SK-N-SH (cell line): ENCODE data around the gene HHAT. TPM values are rescaled to one million over a fixed set of nuclear protein-coding genes. Genes with fewer than 3 reads are reported as not detected.

Experiments
- CTCF ChIA-PET: fragments of 300-600, 350-600 bp; formaldehyde crosslinking; extraction: SDS; loops from one replicate; lab custom pipeline; 2021; lab: Yijun Ruan, JAX
- POLR2A ChIA-PET: fragments of 350-600 bp; sonication (Branson Sonifier 250); formaldehyde crosslinking; extraction: SDS; loops from one replicate; lab custom pipeline; 2020; ENCODE audit warnings: antibody characterized with exemption, inconsistent platforms; lab: Yijun Ruan, JAX
- DNase-seq: peaks from one replicate; pipeline ENCODE4 v3.0.0; 2012
- H2AFZ ChIP-seq: fragments of 200-600 bp; sonication (generic); 2 replicates; pipeline ENCODE4 v1.8.1; 2016; ENCODE audit warnings: antibody characterized with exemption, mild to moderate bottlenecking, low read depth
- H3F3A ChIP-seq: fragments of 200-600 bp; sonication (generic); replicated peaks from 2 replicates; pipeline ENCODE3; 2016; ENCODE audit warnings: antibody characterized with exemption, mild to moderate bottlenecking; ENCODE audit not compliant: insufficient read depth
- H3K27ac ChIP-seq, 2 experiments: fragments of 200-500 bp in 1 of 2; fragments of 200-600 bp in 1 of 2; sonication (Bioruptor generic) in 1 of 2; sonication (generic), shearing (Covaris generic) in 1 of 2; 2 replicates each; pipeline versions ENCODE4 v1.5.1 to v1.6.1; 2014 to 2016; ENCODE audit warnings: low read depth in 2 of 2, inconsistent platforms in 1 of 2, low read length in 1 of 2, mild to moderate bottlenecking in 1 of 2, mixed read lengths in 1 of 2
- H3K27me3 ChIP-seq: fragments of 200-600 bp; sonication (generic), shearing (Covaris generic); 2 replicates; pipeline ENCODE4 v1.6.1; 2016; ENCODE audit warnings: mixed run types; ENCODE audit not compliant: insufficient read depth
- H3K36me3 ChIP-seq, 2 experiments: fragments of 200-500 bp in 1 of 2; fragments of 200-600 bp in 1 of 2; sonication (Bioruptor generic) in 1 of 2; sonication (generic) in 1 of 2; replicated peaks in 1 of 2; 2 replicates each; pipeline versions ENCODE3 to v1.5.1; 2014 to 2016; ENCODE audit warnings: low read length in 1 of 2, mild to moderate bottlenecking in 1 of 2; ENCODE audit not compliant: insufficient read depth in 2 of 2, control insufficient read depth in 1 of 2
- H3K4me1 ChIP-seq, 2 experiments: fragments of 200-500 bp in 1 of 2; fragments of 200-600 bp in 1 of 2; sonication (Bioruptor generic) in 1 of 2; sonication (generic), shearing (Covaris generic) in 1 of 2; 2 replicates each; pipeline versions ENCODE4 v1.5.1 to v1.6.1; 2014 to 2016; ENCODE audit warnings: low read depth in 1 of 2, low read length in 1 of 2, mixed run types in 1 of 2; ENCODE audit not compliant: insufficient read depth in 2 of 2, control insufficient read depth in 1 of 2
- H3K4me2 ChIP-seq: fragments of 200-600 bp; sonication (generic), shearing (Covaris generic); 2 replicates; pipeline ENCODE4 v1.6.1; 2017; ENCODE audit warnings: mixed run types
- H3K4me3 ChIP-seq, 2 experiments: fragments of 200-500 bp in 1 of 2; fragments of 200-600 bp in 1 of 2; sonication (Bioruptor generic) in 1 of 2; sonication (generic), shearing (Covaris generic) in 1 of 2; 2 replicates each; pipeline versions ENCODE4 v1.5.1 to v1.8.1; 2014 to 2016; ENCODE audit warnings: low read depth in 2 of 2, inconsistent platforms in 1 of 2, low read length in 1 of 2, mild to moderate bottlenecking in 1 of 2, mixed read lengths in 1 of 2, moderate library complexity in 1 of 2
- H3K79me2 ChIP-seq: fragments of 200-600 bp; sonication (generic); 2 replicates; pipeline ENCODE4 v1.8.1; 2017; ENCODE audit warnings: mild to moderate bottlenecking; ENCODE audit not compliant: insufficient read depth
- H3K9ac ChIP-seq: fragments of 200-600 bp; sonication (generic); 2 replicates; pipeline ENCODE4 v1.6.1; 2017; ENCODE audit warnings: mixed run types
- H3K9me2 ChIP-seq: fragments of 200-600 bp; sonication (generic); 2 replicates; pipeline ENCODE4 v1.6.1; 2017; ENCODE audit warnings: mixed run types
- H3K9me3 ChIP-seq: fragments of 200-600 bp; sonication (generic); 2 replicates; pipeline ENCODE4 v1.6.1; 2017; ENCODE audit warnings: mixed run types, mild to moderate bottlenecking, moderate library complexity
- H4K20me1 ChIP-seq: fragments of 200-600 bp; sonication (generic); 2 replicates; pipeline ENCODE4 v1.6.1; 2017; ENCODE audit warnings: mild to moderate bottlenecking, mixed run types; ENCODE audit not compliant: insufficient read depth
- CHD2 ChIP-seq: fragments of 150-350 bp; IDR thresholded peaks from 2 replicates; pipeline ENCODE4 v1.6.1; 2018; ENCODE audit warnings: low read length; ENCODE audit not compliant: partially characterized antibody
- CTCF ChIP-seq: fragments of 200-600 bp; sonication (generic); IDR thresholded peaks from 2 replicates; pipeline ENCODE4 v1.6.1; 2017; ENCODE audit warnings: antibody characterized with exemption, mild to moderate bottlenecking, moderate library complexity
- ELF1 ChIP-seq: IDR thresholded peaks from 2 replicates; pipeline ENCODE4 v1.4.0; 2012
- EP300 ChIP-seq, 2 experiments: IDR thresholded peaks; 2 replicates each; pipeline versions ENCODE4 v1.4.0 to v1.6.1; 2012; ENCODE audit warnings: borderline replicate concordance in 1 of 2, low read depth in 1 of 2, low read length in 1 of 2
- FOSL2 ChIP-seq: IDR thresholded peaks from 2 replicates; pipeline ENCODE4 v1.4.0; 2012; ENCODE audit warnings: low read depth, mild to moderate bottlenecking, moderate library complexity, borderline replicate concordance
- FOXM1 ChIP-seq: IDR thresholded peaks from 2 replicates; pipeline ENCODE4 v1.4.0; 2012; ENCODE audit warnings: low read depth, mild to moderate bottlenecking
- GABPA ChIP-seq: IDR thresholded peaks from 2 replicates; pipeline ENCODE4 v1.4.0; 2012; ENCODE audit warnings: low read depth, mild to moderate bottlenecking
- GATA2 ChIP-seq: sonication (generic); formaldehyde crosslinking; IDR thresholded peaks from 2 replicates; pipeline ENCODE4 v1.5.0; 2020; ENCODE audit warnings: mild to moderate bottlenecking, missing genetic modification reagents
- IRF3 ChIP-seq: fragments of 150-350 bp; IDR thresholded peaks from 2 replicates; pipeline ENCODE4 v1.6.1; 2016; ENCODE audit warnings: mild to moderate bottlenecking, low read depth, low read length
- MEF2A ChIP-seq: IDR thresholded peaks from 2 replicates; pipeline ENCODE4 v1.4.0; 2012; ENCODE audit warnings: low read depth, borderline replicate concordance
- RAD21 ChIP-seq: IDR thresholded peaks from 2 replicates; pipeline ENCODE4 v1.6.1; 2012; ENCODE audit warnings: mild to moderate bottlenecking, low read length
- REST ChIP-seq: IDR thresholded peaks from 2 replicates; pipeline ENCODE4 v1.6.1; 2012; ENCODE audit warnings: mild to moderate bottlenecking, low read depth, low read length, moderate library complexity
- RFX5 ChIP-seq: IDR thresholded peaks from 2 replicates; pipeline ENCODE4 v1.6.1; 2012; ENCODE audit warnings: mild to moderate bottlenecking, improper control_type of control experiment, low read length
- RXRA ChIP-seq: IDR thresholded peaks from 2 replicates; pipeline ENCODE4 v1.4.0; 2012; ENCODE audit warnings: low read depth, mild to moderate bottlenecking, borderline replicate concordance
- SMC3 ChIP-seq: IDR thresholded peaks from 2 replicates; pipeline ENCODE4 v1.6.1; 2012; ENCODE audit warnings: low read depth, low read length, improper control_type of control experiment
- TEAD4 ChIP-seq: IDR thresholded peaks from 2 replicates; pipeline ENCODE4 v1.4.0; 2012; ENCODE audit warnings: mild to moderate bottlenecking, borderline replicate concordance; ENCODE audit not compliant: insufficient read depth
- USF1 ChIP-seq: IDR thresholded peaks from 2 replicates; pipeline ENCODE4 v1.4.0; 2012; ENCODE audit warnings: low read depth, borderline replicate concordance
- USF2 ChIP-seq: fragments of 150-350 bp; IDR thresholded peaks from 2 replicates; pipeline ENCODE4 v1.6.1; 2017; ENCODE audit warnings: antibody characterized with exemption, low read length, low read depth, borderline replicate concordance
- YY1 ChIP-seq: IDR thresholded peaks from 2 replicates; pipeline ENCODE4 v1.4.0; 2012; ENCODE audit warnings: low read depth, mild to moderate bottlenecking
- WGBS: methylation state at CpG from one replicate; pipeline ENCODE4 v1.1.6; 2017; ENCODE audit warnings: low lambda C conversion rate; 5-methylcytosine and 5-hydroxymethylcytosine counted together
- polyA plus RNA-seq, 3 experiments: library from polyadenylated mRNA; depleted of rRNA; stranded (reverse); fragments of >200 nt; gene quantifications; 2 replicates each; pipeline ENCODE4 v1.2.3, GENCODE V29; 2012

HHAT gene
- polyA plus RNA-seq, 1 of the 3 experiments (the other 2 are of a cell fraction) = 8.1 TPM

GRCh38 chr1:210313921-210314320 is 14.8 kb upstream of the HHAT start (continued):
- TF ChIP-seq REST = no peak
- TF ChIP-seq GATA2 (CRISPR knock-in tag) = no peak
- TF ChIP-seq RAD21 = no peak
- no peak for TF ChIP-seq EP300 (IDR thresholded peaks at IDR 0.05; ENCODE audit: borderline replicate concordance in 1 of 2, low read depth in 1 of 2, low read length in 1 of 2)
- no peak for TF ChIP-seq FOXM1

GRCh38 chr1:210315529-210315928 is 13.2 kb upstream of the HHAT start:
- DNase-seq = no peak
- Histone ChIP-seq H3K4me3 (no peak overlapping the region), H4K20me1 (no peaks in the 10 kb centered on the region), H2AFZ (no peak overlapping the region), H3K27ac (no peak overlapping the region), H3K9me2 (no peaks in the 10 kb centered on the region), H3K79me2 (no peaks in the 10 kb centered on the region), H3K36me3 (no peaks in the 10 kb centered on the region), H3K4me1 (peaks cover 3% of the 10 kb centered on the region in 2 experiments; a peak in 2 of 4 replicates), H3K9ac (no peak overlapping the region), H3K9me3 (no peaks in the 10 kb centered on the region), H3F3A (no peaks in the 10 kb centered on the region), H3K4me2 (no peak overlapping the region), H3K27me3 (no peaks in the 10 kb centered on the region)
- TF ChIP-seq GABPA (no peak), MEF2A (no peak), RFX5 (no peak), IRF3 (no peak), FOSL2 (no peak), USF1 (no peak), CTCF (no peak), CHD2 (no peak), ELF1 (no peak), SMC3 (no peak), RXRA (no peak), FOXM1 (no peak), TEAD4 (no peak), YY1 (no peak), USF2 (no peak)
- ChIA-PET POLR2A (no interaction called here), CTCF (interaction anchor here (2.1 kb wide), 1 partner anchor 172 kb away, joined by 6 read pairs; no protein-coding TSS in a partner anchor)
- WGBS = 88% methylated on average over 6 of the region's 6 CpGs
